Fibroblast of the aortic adventitia (primary cell): ENCODE results near the gene MMP24OS. TPM values are rescaled to one million over a fixed set of nuclear protein-coding genes. Genes with fewer than 3 reads are reported as not detected.

Experiments
- DNase-seq: peaks from one replicate; pipeline ENCODE4 v3.0.0-alpha.2; 2010; ENCODE audit warnings: low read depth
- H3K4me3 ChIP-seq: 2 replicates; pipeline ENCODE4 v1.5.1; 2011; ENCODE audit warnings: low read depth, mild to moderate bottlenecking, control low read depth, low read length, moderate library complexity
- total RNA-seq: library from RNA; depleted of rRNA; stranded (reverse); fragments of >200 nt; gene quantifications from 2 replicates; pipeline ENCODE4 v1.2.3, GENCODE V29; 2012; ENCODE audit warnings: low replicate concordance
- TF ChIP-seq, protein P1 (sequence below): IDR thresholded peaks from 2 replicates; pipeline ENCODE4 v1.5.1; 2011; ENCODE audit warnings: mild to moderate bottlenecking, low read length, control low read depth, inconsistent platforms; ENCODE audit not compliant: insufficient read depth

The MMP24OS gene
- total RNA-seq, 1 donor = 28.7 TPM

DNA sequence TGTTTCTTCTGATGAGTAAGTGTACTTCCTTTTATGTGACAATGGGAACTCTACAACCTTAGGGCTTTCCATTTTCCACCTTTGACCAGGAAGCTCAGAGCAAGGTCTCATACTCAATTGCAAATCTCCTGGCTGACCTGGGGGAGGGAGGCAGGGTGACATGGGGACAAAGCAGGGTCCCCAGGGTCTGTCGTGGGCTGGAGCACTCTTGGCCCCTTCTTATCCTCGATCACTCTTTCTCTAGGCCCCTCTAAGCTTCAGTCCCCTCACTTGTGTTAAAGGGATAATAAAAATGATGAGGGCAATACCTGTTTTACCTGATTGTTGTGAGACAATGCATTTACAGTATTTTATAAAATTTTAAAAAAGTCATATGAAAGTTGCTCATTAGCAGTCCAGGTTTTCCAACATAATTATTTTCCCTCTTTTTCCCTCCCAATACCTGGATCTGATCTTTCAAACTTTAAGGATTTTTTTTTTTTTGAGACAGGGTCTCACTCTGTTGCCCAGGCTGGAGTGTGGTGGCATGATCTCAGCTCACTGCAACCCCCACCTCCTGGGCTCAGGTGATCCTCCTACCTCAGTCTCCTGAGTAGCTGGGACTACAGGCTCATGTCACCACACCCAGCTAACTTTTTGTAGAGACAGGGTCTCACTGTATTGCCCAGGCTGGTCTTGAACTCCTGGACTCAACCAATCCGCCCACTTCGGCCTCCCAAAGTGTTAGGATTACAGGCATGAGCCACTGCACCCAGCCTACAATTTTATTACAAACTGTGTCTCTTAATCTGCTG is 22.7 kb upstream of the MMP24OS start:
- TF ChIP-seq, protein P1, sequence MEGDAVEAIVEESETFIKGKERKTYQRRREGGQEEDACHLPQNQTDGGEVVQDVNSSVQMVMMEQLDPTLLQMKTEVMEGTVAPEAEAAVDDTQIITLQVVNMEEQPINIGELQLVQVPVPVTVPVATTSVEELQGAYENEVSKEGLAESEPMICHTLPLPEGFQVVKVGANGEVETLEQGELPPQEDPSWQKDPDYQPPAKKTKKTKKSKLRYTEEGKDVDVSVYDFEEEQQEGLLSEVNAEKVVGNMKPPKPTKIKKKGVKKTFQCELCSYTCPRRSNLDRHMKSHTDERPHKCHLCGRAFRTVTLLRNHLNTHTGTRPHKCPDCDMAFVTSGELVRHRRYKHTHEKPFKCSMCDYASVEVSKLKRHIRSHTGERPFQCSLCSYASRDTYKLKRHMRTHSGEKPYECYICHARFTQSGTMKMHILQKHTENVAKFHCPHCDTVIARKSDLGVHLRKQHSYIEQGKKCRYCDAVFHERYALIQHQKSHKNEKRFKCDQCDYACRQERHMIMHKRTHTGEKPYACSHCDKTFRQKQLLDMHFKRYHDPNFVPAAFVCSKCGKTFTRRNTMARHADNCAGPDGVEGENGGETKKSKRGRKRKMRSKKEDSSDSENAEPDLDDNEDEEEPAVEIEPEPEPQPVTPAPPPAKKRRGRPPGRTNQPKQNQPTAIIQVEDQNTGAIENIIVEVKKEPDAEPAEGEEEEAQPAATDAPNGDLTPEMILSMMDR = no peak
- H3K4me3 ChIP-seq = no peak overlapping the region
- DNase-seq = no peak

DNA sequence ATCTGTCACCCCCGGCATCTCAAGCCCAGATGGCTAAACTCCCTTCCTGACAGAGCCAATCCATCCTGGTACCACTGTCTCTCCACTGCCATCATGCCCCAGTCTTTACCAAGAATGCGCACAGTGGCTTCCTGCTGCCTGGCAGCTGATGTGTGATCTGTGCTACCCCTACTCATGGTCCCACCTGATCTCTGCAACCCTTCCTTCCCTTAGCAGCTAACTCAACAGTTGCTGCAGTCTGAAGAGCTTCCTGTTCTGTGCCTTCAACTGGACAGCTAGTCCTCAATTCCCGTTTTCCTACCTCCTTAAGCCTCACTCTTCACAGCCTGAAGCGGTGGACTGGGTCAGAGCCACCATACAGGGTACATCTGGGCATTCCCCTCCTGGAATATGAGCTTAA is 21.9 kb upstream of the MMP24OS start:
- TF ChIP-seq, protein P1 = no peak
- H3K4me3 ChIP-seq = no peak overlapping the region
- DNase-seq = no peak

DNA sequence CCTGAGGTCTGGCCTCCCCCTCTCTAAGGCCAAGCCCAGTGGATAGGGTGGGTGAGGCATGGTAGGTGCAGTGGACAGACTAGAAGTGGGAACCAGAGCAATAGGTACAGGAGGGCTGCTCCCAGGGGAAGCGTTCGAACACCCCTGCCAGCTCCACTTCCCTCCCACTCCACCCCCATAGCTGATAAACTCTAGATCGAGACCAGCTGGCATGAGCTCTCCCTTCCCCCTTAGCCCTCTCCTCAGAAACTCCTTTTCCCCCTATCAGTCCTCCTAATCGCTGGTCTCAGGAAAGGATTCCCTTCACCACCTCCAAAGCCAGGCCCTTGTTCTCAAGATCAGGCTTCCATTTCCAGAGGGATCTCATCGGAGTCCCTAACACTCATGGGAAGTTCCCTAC is 20.3 kb upstream of the MMP24OS start:
- no peak for DNase-seq
- TF ChIP-seq, protein P1 = no peak
- H3K4me3 ChIP-seq = no peak overlapping the region

DNA sequence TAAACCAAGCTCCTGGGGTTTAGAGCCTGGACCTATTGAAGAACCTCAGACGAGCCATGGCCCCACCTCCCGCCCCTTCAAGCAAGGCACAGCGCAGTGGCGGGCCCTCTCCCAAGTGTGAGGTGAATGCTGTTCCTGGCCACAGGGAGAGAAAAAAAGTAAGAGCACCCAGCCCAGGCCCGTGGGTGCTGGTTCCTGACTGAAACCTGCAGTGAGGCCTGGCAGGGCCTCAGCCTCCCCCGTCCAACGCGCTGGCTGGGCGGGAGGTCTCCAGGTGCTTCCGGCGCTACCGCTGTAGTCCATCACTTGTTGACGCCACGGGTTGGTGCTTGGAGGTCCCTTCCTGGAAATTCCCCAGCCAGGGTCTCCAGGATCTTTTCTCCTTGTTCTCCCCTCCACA is 19.8 kb upstream of the MMP24OS start:
- DNase-seq = no peak
- TF ChIP-seq, protein P1 = no peak
- H3K4me3 ChIP-seq = no peak overlapping the region

DNA sequence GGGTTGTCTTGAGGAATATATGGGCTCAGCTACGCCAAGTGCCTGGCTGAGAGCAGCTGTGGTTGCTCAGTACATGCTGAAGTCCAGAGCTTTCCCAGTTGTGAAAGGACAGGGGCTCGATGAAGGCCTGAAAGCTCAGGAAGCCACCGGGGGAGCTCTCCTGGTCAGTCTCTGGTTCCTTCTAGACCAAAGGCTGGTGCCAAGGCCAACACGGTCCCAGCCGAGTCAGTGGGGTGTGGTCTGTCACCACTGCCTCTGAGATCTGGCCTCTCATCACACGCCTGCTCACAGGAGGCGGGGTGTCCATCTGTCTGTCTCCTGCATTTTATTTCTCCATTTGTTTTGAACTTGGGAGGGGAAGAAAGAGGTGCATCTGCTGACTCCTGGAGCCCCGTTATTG is 19.2 kb upstream of the MMP24OS start:
- no peak overlapping the region for H3K4me3 ChIP-seq
- TF ChIP-seq, protein P1 = no peak
- no peak for DNase-seq

DNA sequence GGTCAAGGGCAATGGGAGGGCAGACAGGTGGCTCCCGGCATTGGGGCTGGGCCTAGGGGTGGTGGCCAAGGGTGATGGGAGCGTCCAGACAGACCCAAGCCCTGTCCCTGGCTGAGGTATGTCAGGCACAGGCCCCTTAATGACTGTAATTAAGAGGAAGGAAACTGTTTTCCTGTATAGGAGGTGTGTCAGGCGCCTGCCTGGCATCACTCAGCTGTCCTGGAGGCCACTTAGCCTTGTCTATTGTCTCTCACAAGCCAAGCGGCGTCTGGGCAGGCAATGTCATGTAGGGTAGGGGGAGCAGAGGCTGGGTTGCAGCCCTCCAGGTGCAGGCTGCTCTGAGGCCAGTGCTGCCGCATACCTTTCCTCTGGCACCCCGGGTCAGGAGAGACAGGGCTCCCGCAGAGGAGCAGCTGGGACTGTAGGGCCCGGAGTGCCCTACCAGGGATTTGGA is 18.2 kb upstream of the MMP24OS start:
- TF ChIP-seq, protein P1 = no peak
- no peak for DNase-seq
- H3K4me3 ChIP-seq = no peak overlapping the region
